Spleen (tissue), 11 donors: ENCODE measurements around the gene HHAT. TPM values are rescaled to one million over a fixed set of nuclear protein-coding genes. Genes with fewer than 3 reads are reported as not detected.

Source experiments
- DNase-seq: peaks from one replicate; pipeline ENCODE4 v3.0.0-alpha.2; 2020
- H3K27ac ChIP-seq, 8 donors: fragments of 200-600 bp; sonication (generic) in 7 of 8; 1 replicate in 4 of 8; 2 replicates in 4 of 8; pipeline versions ENCODE4 v1.5.0 to v1.8.0; 2016 to 2021; ENCODE audit warnings: inconsistent platforms in 4 of 8, mild to moderate bottlenecking in 4 of 8, moderate library complexity in 1 of 8
- H3K27me3 ChIP-seq, 7 donors: fragments of 200-600 bp; sonication (generic) in 6 of 7; replicated peaks in 1 of 7; 1 replicate in 4 of 7; 2 replicates in 3 of 7; pipeline versions ENCODE4 v1.5.0 to v1.8.0; 2016 to 2021; ENCODE audit warnings: inconsistent platforms in 3 of 7, mild to moderate bottlenecking in 1 of 7
- H3K36me3 ChIP-seq, 6 donors: fragments of 200-600 bp; sonication (generic) in 5 of 6; 1 replicate in 4 of 6; 2 replicates in 2 of 6; pipeline versions ENCODE4 v1.5.0 to v1.8.0; 2016 to 2021; ENCODE audit warnings: inconsistent platforms in 2 of 6
- H3K4me1 ChIP-seq, 6 donors: fragments of 200-600 bp; sonication (generic) in 5 of 6; 1 replicate in 3 of 6; 2 replicates in 3 of 6; pipeline versions ENCODE4 v1.5.0 to v1.8.0; 2016 to 2021; ENCODE audit warnings: inconsistent platforms in 3 of 6
- H3K4me3 ChIP-seq, 8 donors: fragments of 200-600 bp; sonication (generic) in 7 of 8; 1 replicate in 4 of 8; 2 replicates in 4 of 8; pipeline versions ENCODE4 v1.5.0 to v1.8.0; 2016 to 2021; ENCODE audit warnings: inconsistent platforms in 4 of 8, mild to moderate bottlenecking in 4 of 8, moderate library complexity in 2 of 8
- H3K9me3 ChIP-seq, 8 donors: fragments of 200-600 bp; sonication (generic) in 7 of 8; 1 replicate in 4 of 8; 2 replicates in 4 of 8; pipeline versions ENCODE4 v1.5.0 to v1.8.0; 2016 to 2021; ENCODE audit warnings: inconsistent platforms in 4 of 8
- CTCF ChIP-seq, 11 experiments: fragments of 200-600 bp in 7 of 11; fragments of 450-650 bp in 4 of 11; sonication (generic) in 4 of 11; IDR thresholded peaks in 8 of 11; conservative IDR thresholded peaks in 3 of 11; 1 replicate in 7 of 11; 2 replicates in 4 of 11; pipeline versions ENCODE4 v1.4.0 to v1.8.0; 2016 to 2021; ENCODE audit warnings: antibody characterized with exemption in 11 of 11, inconsistent platforms in 4 of 11, mild to moderate bottlenecking in 1 of 11
- POLR2A ChIP-seq, 3 donors: fragments of 450-650 bp; IDR thresholded peaks; one replicate each; pipeline ENCODE4 v1.5.1; 2017; ENCODE audit warnings: antibody characterized with exemption in 3 of 3, mild to moderate bottlenecking in 1 of 3
- POLR2AphosphoS5 ChIP-seq, 3 donors: sonication (generic); formaldehyde crosslinking; IDR thresholded peaks; one replicate each; pipeline ENCODE4 v1.5.1; 2017; ENCODE audit warnings: antibody characterized with exemption in 3 of 3
- WGBS, 5 donors: extraction: QIAGEN DNeasy Blood & Tissue Kit in 3 of 5; methylation state at CpG; one replicate each; pipeline versions ENCODE4 v1.1.5 to v1.1.7; 2013 to 2018; 5-methylcytosine and 5-hydroxymethylcytosine counted together
- intact Hi-C: fragments of 100-400 bp; cut with DNase I; formaldehyde crosslinking; loops from one replicate; pipeline ENCODE4 v1.15.0; 2023; ENCODE audit warnings: low total_unique reads
- polyA plus RNA-seq, 3 donors: library from polyadenylated mRNA; stranded (reverse); fragments of 200-250 nt; gene quantifications; one replicate each; pipeline ENCODE4 v1.2.1, GENCODE V29; 2013
- total RNA-seq, 7 donors: library from RNA; depleted of rRNA in 3 of 7; stranded (reverse); fragments of >200 nt in 3 of 7; fragmentation: NEBNext Ultra II Directional in 4 of 7; extraction: Animal tissue kit (Norgen Biotek cat#: 25700) in 4 of 7; gene quantifications; one replicate each; pipeline versions ENCODE4 v1.1.0 to v1.2.1, GENCODE V29; 2016 to 2021
- donor health status: healthy with polysubstance abuse.
- donor health status: DM: no; HTN: no; CAD: no; lungs with moderate emphysema.
- donor health status: DM: no; HTN: no; CAD: no.
- donor health status: Bipolar disorder and iron deficiency.
- donor health status: healthy.
- donor health status: DM: no; HTN: no; CAD: no.
- donor health status: DM: yes; HTN: yes; CAD: no.

Gene HHAT
- total and polyA plus RNA-seq, 10 donors, result 1.3 to 8.8 (median 4.7) TPM

DNA sequence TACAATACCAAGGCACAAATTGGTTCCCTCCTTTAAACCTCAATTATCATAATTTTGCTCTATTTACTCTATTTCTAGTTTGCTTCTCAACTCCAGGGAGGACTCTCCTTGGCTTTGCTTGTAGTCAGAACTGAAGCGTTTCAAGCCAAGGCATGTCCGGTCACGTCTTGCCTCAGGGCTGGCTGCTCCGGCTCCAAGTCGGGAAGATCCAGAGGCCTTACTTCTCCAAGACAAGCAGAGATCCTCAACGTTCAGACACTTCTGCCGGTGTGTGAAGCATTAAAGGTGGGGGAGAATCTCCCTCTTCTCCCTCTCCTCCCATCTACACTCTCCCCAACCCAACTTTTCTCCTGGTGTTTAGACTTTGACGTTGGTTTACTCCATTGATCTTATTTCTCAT is 7.2 kb upstream of the HHAT start:
- TF ChIP-seq POLR2A (IDR thresholded peaks at IDR 0.05), result no peak
- TF ChIP-seq POLR2AphosphoS5 (IDR thresholded peaks at IDR 0.05), result no peak
- TF ChIP-seq CTCF (IDR thresholded peaks at IDR 0.05 in 8 of 11, conservative IDR thresholded peaks at IDR 0.05 in 3 of 11), result no peak
- no peaks in the 10 kb centered on the region for H3K27me3 ChIP-seq
- WGBS, 5 donors, result 88 to 96% (median 94%) methylated on average over 8 of the region's 8 CpGs
- peaks cover 0 to 16% (median 3%) of the 10 kb centered on the region in 8 donors for H3K9me3 ChIP-seq
- intact Hi-C loops, result no loop called here
- no peak overlapping the region for H3K27ac ChIP-seq
- H3K36me3 ChIP-seq, result no peaks in the 10 kb centered on the region
- H3K4me1 ChIP-seq, result no peaks in the 10 kb centered on the region
- H3K4me3 ChIP-seq, result no peak overlapping the region
- no peak for DNase-seq

DNA sequence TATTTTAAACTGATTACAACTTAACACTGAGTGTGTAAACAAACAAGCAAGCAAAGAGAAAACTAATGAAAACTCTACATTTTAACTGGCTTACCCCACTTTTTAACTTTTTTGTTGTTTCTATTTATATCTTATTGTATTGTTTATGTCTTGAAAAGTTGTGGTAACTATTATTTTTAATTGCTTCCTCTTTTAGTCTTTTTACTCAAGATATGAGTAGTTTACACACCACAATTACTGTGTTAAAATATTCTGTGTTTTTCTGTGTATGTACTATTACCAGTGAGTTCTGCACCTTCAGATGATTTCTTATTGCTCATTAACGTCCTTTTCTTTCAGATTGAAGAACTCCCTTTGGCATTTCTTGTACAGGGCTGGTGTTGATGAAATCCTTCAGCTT is 4.7 kb upstream of the HHAT start:
- TF ChIP-seq POLR2AphosphoS5 (IDR thresholded peaks at IDR 0.05) (no peak), CTCF (IDR thresholded peaks at IDR 0.05 in 8 of 11, conservative IDR thresholded peaks at IDR 0.05 in 3 of 11) (no peak), POLR2A (IDR thresholded peaks at IDR 0.05) (no peak)
- WGBS, 5 donors, result 59 to 71% (median 67%) methylated on average over 1 of the region's 1 CpG
- H3K36me3 ChIP-seq, result no peaks in the 10 kb centered on the region
- H3K27me3 ChIP-seq, result peaks cover 0 to 4% (median 0%) of the 10 kb centered on the region in 7 donors
- peaks cover 4 to 11% (median 11%) of the 10 kb centered on the region in 6 donors for H3K4me1 ChIP-seq
- no peak overlapping the region for H3K27ac ChIP-seq
- DNase-seq, result no peak
- intact Hi-C loops, result no loop called here
- no peak overlapping the region for H3K4me3 ChIP-seq
- peaks cover 0 to 16% (median 3%) of the 10 kb centered on the region in 8 donors for H3K9me3 ChIP-seq

DNA sequence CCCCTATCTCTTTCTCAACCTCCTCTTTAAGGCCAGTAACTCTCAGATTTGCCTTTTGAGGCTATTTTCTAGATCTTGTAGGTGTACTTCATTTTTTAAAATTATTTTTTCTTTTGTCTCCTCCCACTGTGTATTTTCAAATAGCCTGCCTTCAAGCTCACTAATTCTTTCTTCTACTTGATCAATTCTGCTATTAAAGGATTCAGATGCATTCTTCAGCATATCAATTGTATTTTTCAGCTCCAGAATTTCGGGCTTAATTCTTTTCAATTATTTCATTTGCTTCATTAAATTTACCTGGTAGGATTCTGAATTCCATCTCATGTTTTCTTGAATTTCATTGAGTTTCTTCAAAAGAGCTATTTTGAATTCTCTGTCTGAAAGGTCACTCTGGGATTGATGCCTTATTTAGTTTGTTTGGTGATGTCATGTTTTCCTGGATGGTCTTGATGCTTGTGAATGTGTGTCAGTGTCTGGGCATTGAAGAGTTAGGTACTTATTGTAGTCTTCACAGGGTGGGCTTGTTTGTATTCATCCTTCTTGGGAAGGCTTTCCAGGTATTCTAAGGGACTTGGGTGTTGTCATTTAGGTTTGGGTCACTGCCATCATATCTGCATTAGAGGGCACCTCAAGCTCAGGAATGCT is 3.6 kb upstream of the HHAT start:
- Histone ChIP-seq H3K4me1 (peaks cover 7 to 22% (median 17%) of the 10 kb centered on the region in 6 donors), H3K9me3 (peaks cover 0 to 16% (median 3%) of the 10 kb centered on the region in 8 donors), H3K27ac (no peak overlapping the region), H3K36me3 (no peaks in the 10 kb centered on the region), H3K4me3 (no peak overlapping the region), H3K27me3 (peaks cover 0 to 4% (median 0%) of the 10 kb centered on the region in 7 donors)
- intact Hi-C loops, result no loop called here
- no peak for DNase-seq
- 85 to 95% (median 90%) methylated on average over 1 of the region's 1 CpG for WGBS, 5 donors
- TF ChIP-seq POLR2A (IDR thresholded peaks at IDR 0.05) (no peak), POLR2AphosphoS5 (IDR thresholded peaks at IDR 0.05) (no peak), CTCF (IDR thresholded peaks at IDR 0.05 in 8 of 11, conservative IDR thresholded peaks at IDR 0.05 in 3 of 11) (no peak)

DNA sequence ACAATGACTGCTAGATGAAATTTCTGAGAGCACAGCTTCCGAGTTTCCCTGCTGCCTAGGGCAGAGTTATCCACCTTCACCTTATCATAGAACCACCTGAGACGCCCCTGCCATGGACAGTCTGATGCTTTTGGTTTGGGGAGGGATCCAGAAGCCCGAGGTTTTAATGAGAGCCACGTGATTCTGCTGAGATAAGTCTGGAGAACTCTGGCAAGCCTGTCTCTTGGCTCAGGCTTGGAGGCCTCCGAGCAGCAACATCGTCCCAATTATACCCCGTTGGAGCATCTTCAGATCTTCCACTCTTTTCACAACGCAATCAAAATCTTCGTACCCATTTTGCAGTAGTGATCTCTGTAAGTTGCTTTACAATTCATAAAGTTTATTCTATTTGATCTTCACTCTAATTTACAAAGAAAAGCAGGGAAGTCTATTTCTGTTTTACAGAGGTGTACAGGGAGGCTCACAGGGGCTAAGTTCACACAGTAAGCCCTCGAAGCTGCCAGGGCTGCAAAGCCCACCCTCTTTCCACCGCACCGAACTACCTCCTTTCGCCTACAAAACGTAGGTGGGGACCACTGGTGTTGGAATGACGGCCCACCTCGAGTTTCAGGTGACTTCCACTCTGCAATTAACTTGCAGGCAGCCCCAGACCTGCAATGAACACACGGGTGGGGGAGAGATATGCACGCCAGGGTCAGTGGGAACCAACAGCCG is 513 bp upstream of the HHAT start:
- Histone ChIP-seq H3K27me3 (peaks cover 0 to 4% (median 0%) of the 10 kb centered on the region in 7 donors), H3K4me3 (peak overlapping the region; percentile 66 to 96 (median 86)), H3K36me3 (no peaks in the 10 kb centered on the region), H3K9me3 (peaks cover 0 to 16% (median 3%) of the 10 kb centered on the region in 8 donors), H3K4me1 (peaks cover 7 to 37% (median 21%) of the 10 kb centered on the region in 6 donors), H3K27ac (peak overlapping the region; percentile 87 to 95 (median 90))
- intact Hi-C loops, result no loop called here
- DNase-seq, result no peak
- TF ChIP-seq POLR2AphosphoS5 (IDR thresholded peaks at IDR 0.05), result no peak
- TF ChIP-seq CTCF (IDR thresholded peaks at IDR 0.05 in 8 of 11, conservative IDR thresholded peaks at IDR 0.05 in 3 of 11), result no peak
- TF ChIP-seq POLR2A (IDR thresholded peaks at IDR 0.05), result no peak
- 30 to 45% (median 35%) methylated on average over 14 to 19 of the region's 19 CpGs for WGBS, 5 donors
